Heart right ventricle (tissue), 16 donors: ENCODE data around the gene TMEM202. TPM values are rescaled to one million over a fixed set of nuclear protein-coding genes. Genes with fewer than 3 reads are reported as not detected.
A peak's percentile ranks its signal among the peaks of the same experiment; 100 is the strongest.

Experiments
- ATAC-seq, 8 donors: fragments of 200-7000 bp; cut with Tn5 transposase; one replicate each; pipeline ENCODE4 v1.9.1; 2020; ENCODE audit warnings: mild to moderate bottlenecking in 8 of 8, moderate library complexity in 8 of 8, moderate number of reproducible peaks in 1 of 8
- DNase-seq, 2 donors: peaks; one replicate each; pipeline ENCODE4 v3.0.0-alpha.2; 2020
- H3K27ac ChIP-seq, 10 donors: fragments of 200-600 bp; sonication (generic) in 2 of 10; one replicate each; pipeline versions ENCODE4 v1.5.0 to v1.8.0; 2020 to 2022; ENCODE audit warnings: mild to moderate bottlenecking in 3 of 10
- H3K27me3 ChIP-seq, 7 donors: fragments of 200-600 bp; one replicate each; pipeline ENCODE4 v1.8.0; 2021 to 2022; ENCODE audit warnings: mild to moderate bottlenecking in 2 of 7
- H3K36me3 ChIP-seq, 9 donors: fragments of 200-600 bp; sonication (generic) in 1 of 9; one replicate each; pipeline versions ENCODE4 v1.5.0 to v1.8.0; 2020 to 2022; ENCODE audit warnings: mild to moderate bottlenecking in 2 of 9
- H3K4me1 ChIP-seq, 9 donors: fragments of 200-600 bp; sonication (generic) in 1 of 9; one replicate each; pipeline versions ENCODE4 v1.5.0 to v1.8.0; 2020 to 2022; ENCODE audit warnings: mild to moderate bottlenecking in 4 of 9
- H3K4me3 ChIP-seq, 10 donors: fragments of 200-600 bp; sonication (generic) in 2 of 10; one replicate each; pipeline versions ENCODE4 v1.5.0 to v1.8.0; 2020 to 2022; ENCODE audit warnings: mild to moderate bottlenecking in 7 of 10, moderate library complexity in 2 of 10
- H3K9me3 ChIP-seq, 11 donors: fragments of 200-600 bp in 10 of 11; sonication (generic) in 2 of 11; one replicate each; pipeline versions ENCODE4 v1.5.0 to v1.8.0; 2013 to 2022; ENCODE audit warnings: mild to moderate bottlenecking in 2 of 11, control low read depth in 1 of 11, moderate library complexity in 1 of 11
- CTCF ChIP-seq, 9 donors: fragments of 200-600 bp; sonication (generic) in 2 of 9; IDR thresholded peaks; one replicate each; pipeline versions ENCODE4 v1.5.0 to v1.8.0; 2021 to 2022; ENCODE audit warnings: antibody characterized with exemption in 9 of 9, mild to moderate bottlenecking in 5 of 9, moderate library complexity in 1 of 9
- WGBS, 2 donors: extraction: QIAGEN DNeasy Blood & Tissue Kit; methylation state at CpG; one replicate each; pipeline ENCODE4 v1.1.7; 2013; ENCODE audit warnings: inconsistent platforms in 1 of 2; 5-methylcytosine and 5-hydroxymethylcytosine counted together
- intact Hi-C, 10 donors: fragments of 100-400 bp; cut with DNase I; formaldehyde crosslinking; loops; one replicate each; pipeline versions ENCODE4 v1.11.1 to v1.14.2; 2022
- long read RNA-seq, 3 donors: library from polyadenylated mRNA; unstranded; transcript quantifications; one replicate each; pipeline ENCODE4 v2.0.0, GENCODE V29; 2020 to 2021
- polyA plus RNA-seq, 2 donors: library from polyadenylated mRNA; stranded (reverse); fragments of 200-250 nt; gene quantifications; one replicate each; pipeline ENCODE4 v1.2.3, GENCODE V29; 2013
- total RNA-seq, 10 donors: library from RNA; stranded (reverse); fragmentation: NEBNext Ultra II Directional in 3 of 10; extraction: Animal tissue kit (Norgen Biotek cat#: 25700) in 3 of 10; gene quantifications; one replicate each; pipeline versions ENCODE4 v1.2.1 to v1.2.4, GENCODE V29; 2021 to 2023
- donor health status: Arrhythmogenic right ventricular cardiomyopathy.
- donor health status: ischemic (EF 13 %, LVEDD 7.1; RV severe dilation, severe dysfunction).
- donor health status: healthy with polysubstance abuse.
- donor health status: DM: no; HTN: yes; CAD: no.
- donor health status: DM: no; HTN: no; CAD: no.
- donor health status: ischemic (EF 25% LVEDD 6.9; RV normal size, moderate dysfunction).
- donor health status: ischemic (EF 25% LVEDD 5.7; RV mildly dilated, moderate dysfunction).
- donor health status: healthy.
- donor health status: DM: yes; HTN: yes; CAD: no.
- donor health status: Ischemic cardiomyopathy.
- donor health status: ischemic (EF 35%, LVEDD 5.7; RV mildly dilated, moderate dysfunction).
- donor health status: nonischemic (EF 11% LVEDD 7.7; RV severe dilation, severe dysfunction).
- donor health status: DM: yes; HTN: yes; CAD: no.
- donor health status: PGD.
- donor health status: ischemic (EF 29% LVEDD 5.4; RV normal size, mild dysfunction).
- donor health status: nonischemic (EF 23%, LVEDD 6.1; RV moderate dilation, normal function).

The TMEM202 gene
- not detected for total RNA-seq
- not detected for polyA plus RNA-seq
- long read RNA-seq, donor 1 = 0 reads
- long read RNA-seq, donor 2 = 0 reads
- long read RNA-seq, donor 3 = 0 reads

GRCh38 chr15:72397796-72398588, at the start of gene TMEM202:
TSS of gene TMEM202 (plus strand) at chr15:72398305. CDS start at chr15:72398327, 22 bp downstream.
- Histone ChIP-seq H3K36me3 (no peaks in the 10 kb centered on the region), H3K27me3 (peaks cover 0 to 9% (median 5%) of the 10 kb centered on the region in 7 donors), H3K27ac (no peak within 1 kb of the TSS), H3K4me3 (no peak within 1 kb of the TSS), H3K4me1 (peaks cover 0 to 10% (median 0%) of the 10 kb centered on the region in 9 donors), H3K9me3 (no peaks in the 10 kb centered on the region)
- ATAC-seq (no peak), DNase-seq (no peak)
- 51 to 66% methylated on average over 4 of the region's 4 CpGs for WGBS, 2 donors
- intact Hi-C loops = no loop called here
- no peak for TF ChIP-seq CTCF (IDR thresholded peaks at IDR 0.05)

GRCh38 chr15:72353266-72353665, 44.8 kb upstream of the TMEM202 start:
- Histone ChIP-seq H3K27ac (no peak overlapping the region), H3K36me3 (peaks cover 0 to 91% (median 57%) of the 10 kb centered on the region in 9 donors), H3K4me1 (peaks cover 0 to 22% (median 10%) of the 10 kb centered on the region in 9 donors), H3K27me3 (no peaks in the 10 kb centered on the region), H3K9me3 (no peaks in the 10 kb centered on the region), H3K4me3 (no peak overlapping the region)
- TF ChIP-seq CTCF (IDR thresholded peaks at IDR 0.05) = no peak
- intact Hi-C loops = no loop called here
- no peak for ATAC-seq
- DNase-seq = no peak
- 99 to 100% methylated on average over 2 of the region's 2 CpGs for WGBS, 2 donors

- no peak for TF ChIP-seq CTCF (IDR thresholded peaks at IDR 0.05)
- H3K4me1 ChIP-seq = peaks cover 0 to 34% (median 23%) of the 10 kb centered on the region in 9 donors
- WGBS, 2 donors = 98 to 100% methylated on average over 1 of the region's 1 CpG
- H3K36me3 ChIP-seq = peaks cover 0 to 82% (median 47%) of the 10 kb centered on the region in 9 donors
- no peak overlapping the region for H3K27ac ChIP-seq
- DNase-seq (no peak), ATAC-seq (no peak)
- intact Hi-C loops = no loop called here
- no peak overlapping the region for H3K4me3 ChIP-seq
- no peaks in the 10 kb centered on the region for H3K27me3 ChIP-seq
- no peaks in the 10 kb centered on the region for H3K9me3 ChIP-seq
Measured at GRCh38 chr15:72354496-72354895, 43.6 kb upstream of the TMEM202 start.

- H3K4me3 ChIP-seq = no peak overlapping the region
- no peak for TF ChIP-seq CTCF (IDR thresholded peaks at IDR 0.05)
- no peaks in the 10 kb centered on the region for H3K9me3 ChIP-seq
- ATAC-seq (no peak), DNase-seq (no peak)
- intact Hi-C loops = loop anchor here in 1 of 10 donors (1.0 kb wide), 1 partner anchor 18 kb away; the partner anchor contains the start of gene HEXA
- H3K4me1 ChIP-seq = peaks cover 0 to 53% (median 35%) of the 10 kb centered on the region in 9 donors
- 77 to 78% methylated on average over 3 of the region's 3 CpGs for WGBS, 2 donors
- H3K36me3 ChIP-seq = peaks cover 0 to 56% (median 28%) of the 10 kb centered on the region in 9 donors
- H3K27ac ChIP-seq = peak overlapping the region in 8 of 10 donors; percentile 18 to 80 (median 54)
- H3K27me3 ChIP-seq = no peaks in the 10 kb centered on the region
Measured at GRCh38 chr15:72358121-72358520, 40.0 kb upstream of the TMEM202 start.
